Fibroblast of mammary gland (primary cell): Measurements from ENCODE around the gene NANS.
"Not testable (repeated sequence)": the region's sequence is repeated elsewhere in the genome, so short reads cannot be mapped to it uniquely, and the experiment has no call there.

ENCODE experiments used
- DNase-seq: peaks from one replicate; pipeline ENCODE4 v3.0.0-alpha.2; 2010; ENCODE audit warnings: low read depth
- H3K4me3 ChIP-seq: 2 replicates; pipeline ENCODE4 v1.5.1; 2011; ENCODE audit warnings: low read depth, mild to moderate bottlenecking, low read length, moderate library complexity; ENCODE audit not compliant: control insufficient read depth
- TF ChIP-seq, protein P1 (sequence below): conservative IDR thresholded peaks from 2 replicates; pipeline ENCODE4 v1.5.1; 2011; ENCODE audit warnings: low read depth, low read length, inconsistent platforms; ENCODE audit not compliant: control insufficient read depth, insufficient read depth

Gene NANS

DNA sequence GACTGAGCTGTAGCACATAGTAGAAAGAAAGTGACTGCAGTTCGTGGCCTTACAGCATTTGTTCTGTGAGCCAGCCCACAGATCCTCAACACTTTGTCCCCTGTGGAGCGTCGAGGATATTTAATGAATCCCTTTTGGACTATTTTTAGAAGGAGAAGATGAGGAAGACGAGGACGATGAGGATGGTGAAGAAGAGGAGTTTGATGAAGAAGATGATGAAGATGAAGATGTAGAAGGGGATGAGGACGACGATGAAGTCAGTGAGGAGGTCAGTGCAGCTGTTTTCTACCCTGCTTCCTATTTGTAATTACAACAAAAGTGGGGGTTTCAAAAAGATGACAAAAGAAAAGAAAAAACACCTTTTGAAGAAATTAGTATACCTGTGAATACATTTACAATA is 45.4 kb upstream of the NANS start:
- no peak overlapping the region for H3K4me3 ChIP-seq
- DNase-seq: no peak
- TF ChIP-seq, protein P1, sequence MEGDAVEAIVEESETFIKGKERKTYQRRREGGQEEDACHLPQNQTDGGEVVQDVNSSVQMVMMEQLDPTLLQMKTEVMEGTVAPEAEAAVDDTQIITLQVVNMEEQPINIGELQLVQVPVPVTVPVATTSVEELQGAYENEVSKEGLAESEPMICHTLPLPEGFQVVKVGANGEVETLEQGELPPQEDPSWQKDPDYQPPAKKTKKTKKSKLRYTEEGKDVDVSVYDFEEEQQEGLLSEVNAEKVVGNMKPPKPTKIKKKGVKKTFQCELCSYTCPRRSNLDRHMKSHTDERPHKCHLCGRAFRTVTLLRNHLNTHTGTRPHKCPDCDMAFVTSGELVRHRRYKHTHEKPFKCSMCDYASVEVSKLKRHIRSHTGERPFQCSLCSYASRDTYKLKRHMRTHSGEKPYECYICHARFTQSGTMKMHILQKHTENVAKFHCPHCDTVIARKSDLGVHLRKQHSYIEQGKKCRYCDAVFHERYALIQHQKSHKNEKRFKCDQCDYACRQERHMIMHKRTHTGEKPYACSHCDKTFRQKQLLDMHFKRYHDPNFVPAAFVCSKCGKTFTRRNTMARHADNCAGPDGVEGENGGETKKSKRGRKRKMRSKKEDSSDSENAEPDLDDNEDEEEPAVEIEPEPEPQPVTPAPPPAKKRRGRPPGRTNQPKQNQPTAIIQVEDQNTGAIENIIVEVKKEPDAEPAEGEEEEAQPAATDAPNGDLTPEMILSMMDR: no peak

DNA sequence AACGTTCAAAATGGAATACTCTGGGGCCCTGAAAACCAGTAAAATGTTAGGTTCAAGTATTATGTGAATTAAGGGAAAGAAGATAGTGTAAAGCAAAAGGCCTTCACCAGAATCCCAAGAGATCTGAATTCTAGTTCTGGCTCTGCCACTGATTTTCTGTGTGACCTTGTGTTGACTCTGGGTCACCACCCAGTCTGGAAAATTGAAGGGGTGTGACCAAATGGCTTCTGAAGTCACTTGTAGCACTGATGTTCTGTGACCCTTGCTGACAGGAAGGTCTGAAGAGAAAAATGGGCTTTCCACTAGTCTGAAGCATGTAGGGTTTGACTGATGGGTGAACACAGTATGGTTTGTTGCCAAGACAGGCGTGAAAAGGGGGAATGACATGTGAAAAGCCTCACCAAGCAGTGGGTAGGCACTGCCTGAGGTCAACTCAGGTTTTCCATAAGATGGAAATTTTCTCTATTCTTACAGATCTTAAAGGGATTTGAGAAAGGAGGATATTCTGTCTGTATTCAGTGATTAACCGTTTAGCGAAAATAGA is 40.3 kb upstream of the NANS start:
- H3K4me3 ChIP-seq: no peak overlapping the region
- TF ChIP-seq, protein P1: no peak
- DNase-seq: no peak

DNA sequence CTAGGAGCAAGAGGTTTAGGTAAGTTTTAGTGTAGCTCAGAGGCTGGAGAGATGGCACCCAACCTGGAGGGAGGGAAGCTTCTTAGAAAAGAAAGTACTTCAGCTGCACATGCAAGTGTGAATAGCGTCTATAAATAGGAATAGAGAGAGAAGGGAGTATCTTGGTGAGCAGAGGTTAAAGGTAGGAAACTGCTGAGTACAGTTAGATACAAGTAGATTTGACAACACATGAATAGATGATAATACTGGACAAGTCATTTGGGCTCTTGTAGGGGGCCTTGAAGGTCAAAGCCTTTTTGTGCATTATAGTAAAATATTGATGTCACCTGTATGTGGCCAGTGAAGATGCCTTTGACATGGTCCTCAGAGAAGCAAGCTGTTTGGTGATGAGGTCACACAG is 39.2 kb upstream of the NANS start:
- TF ChIP-seq, protein P1: no peak
- no peak overlapping the region for H3K4me3 ChIP-seq
- no peak for DNase-seq

DNA sequence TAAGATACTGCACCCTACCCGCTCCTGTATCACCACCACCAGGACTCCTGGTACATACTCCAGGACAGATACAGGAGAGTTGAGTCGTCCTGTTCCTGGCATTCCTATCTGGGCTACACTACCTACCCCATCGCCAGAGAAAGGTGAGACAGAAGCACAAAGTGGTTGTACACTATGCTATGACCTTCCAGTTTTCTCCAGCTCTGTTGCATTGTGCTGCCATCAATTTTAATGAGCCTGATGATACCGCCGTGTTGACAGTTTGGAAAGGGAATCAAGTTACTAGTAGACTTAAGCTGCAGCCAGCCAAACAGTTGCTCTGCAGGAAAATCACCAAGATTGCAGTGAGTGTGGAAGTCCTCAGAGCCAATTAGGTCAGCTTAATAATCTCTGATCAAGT is 38.2 kb upstream of the NANS start:
- DNase-seq: no peak
- TF ChIP-seq, protein P1: no peak
- H3K4me3 ChIP-seq: no peak overlapping the region

DNA sequence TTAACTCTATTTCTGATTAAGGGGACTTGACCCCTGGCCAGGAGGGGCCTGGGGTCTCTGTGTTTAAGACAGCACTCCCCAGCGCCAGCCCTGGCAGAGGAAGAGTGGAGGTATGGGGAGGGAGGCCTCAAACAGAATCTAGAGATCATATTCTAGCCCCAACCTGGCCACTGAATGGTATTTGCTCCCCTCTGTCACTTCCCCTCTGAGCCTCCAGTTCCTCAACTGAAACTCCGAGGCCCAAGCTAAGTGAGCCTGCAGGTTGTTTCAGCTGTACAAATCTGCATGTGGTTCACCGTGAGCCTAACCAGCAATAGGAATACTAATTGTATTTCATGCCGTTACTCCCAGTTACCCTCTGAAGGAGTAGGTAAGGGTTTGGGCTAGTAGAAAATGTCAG is 37.4 kb upstream of the NANS start:
- no peak for DNase-seq
- TF ChIP-seq, protein P1: no peak
- no peak overlapping the region for H3K4me3 ChIP-seq

DNA sequence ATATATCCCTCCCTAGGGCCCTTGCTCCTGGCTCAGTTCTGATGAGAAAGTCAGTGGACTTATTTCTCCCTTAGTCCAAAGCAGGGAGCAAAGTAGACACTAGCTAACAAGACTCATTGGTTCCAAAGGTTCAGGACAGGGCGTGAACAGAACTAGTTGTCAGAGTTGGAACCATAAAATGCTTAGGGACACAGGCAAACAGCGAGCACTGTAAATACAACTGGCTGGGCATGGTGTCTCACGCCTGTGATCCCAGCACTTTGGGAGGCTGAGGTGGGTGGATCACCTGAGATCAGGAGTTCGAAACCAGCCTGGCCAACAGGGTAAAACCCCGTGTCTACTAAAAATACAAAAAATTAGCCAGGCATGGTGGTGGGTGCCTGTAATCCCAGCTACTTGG is 36.7 kb upstream of the NANS start:
- not testable (repeated sequence) for DNase-seq, H3K4me3 ChIP-seq

DNA sequence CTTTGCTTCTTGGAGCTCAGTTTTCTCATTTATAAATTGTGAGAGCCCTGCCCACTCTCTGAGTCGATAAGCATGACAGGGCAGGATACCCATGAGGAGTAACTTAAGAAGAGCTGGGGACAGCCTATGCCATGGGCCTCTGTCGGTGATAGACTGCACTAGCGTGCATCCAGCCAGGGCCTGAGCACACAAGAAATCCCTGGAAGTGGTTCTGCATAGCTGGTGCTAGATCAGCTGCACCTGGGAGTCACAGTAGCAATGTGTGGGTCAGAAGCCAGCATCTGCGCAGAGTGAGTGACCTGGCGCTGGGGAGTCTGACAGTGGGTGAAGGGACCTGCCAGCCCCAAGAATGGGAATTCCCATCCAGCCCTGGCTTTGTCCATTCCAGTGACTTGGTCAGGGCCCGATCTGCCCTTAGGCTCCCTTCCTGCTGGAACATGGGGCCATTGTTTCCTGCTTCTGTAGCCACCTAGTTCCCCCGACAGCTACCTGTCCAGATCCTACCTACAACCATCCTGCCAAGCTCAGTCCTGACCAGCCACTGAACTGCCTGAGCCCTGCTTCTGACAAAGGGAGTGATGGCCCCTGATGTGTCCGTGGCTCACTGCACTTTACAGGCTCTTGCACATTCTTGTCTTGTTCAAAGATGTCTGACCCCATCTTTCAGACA is 35.9 kb upstream of the NANS start:
- no peak for DNase-seq
- TF ChIP-seq, protein P1: no peak
- no peak overlapping the region for H3K4me3 ChIP-seq
